Stimulated activated CD8-positive, alpha-beta memory T cell treated with anti-CD3 and anti-CD28 coated beads, Interleukin-2, amount 100 ng/mL, for 48 hours (primary cell): ENCODE data around the gene C2CD3.
"Not testable (repeated sequence)": the region's sequence is repeated elsewhere in the genome, so short reads cannot be mapped to it uniquely, and the experiment has no call there.

Experiments used
- DNase-seq, 2 donors: peaks; one replicate each; pipeline ENCODE4 v3.0.0-alpha.2; 2020; ENCODE audit warnings: low read depth in 2 of 2

Gene C2CD3

GRCh38 chr11:74112877-74113276 lies 57.9 kb downstream of the C2CD3 start:
- no peak for DNase-seq

- DNase-seq = no peak
Measured at GRCh38 chr11:74106124-74106523, 64.7 kb downstream of the C2CD3 start.

GRCh38 chr11:74102321-74102720 lies 68.5 kb downstream of the C2CD3 start:
- no peak for DNase-seq

GRCh38 chr11:74100735-74101134 lies 70.1 kb downstream of the C2CD3 start:
- no peak for DNase-seq

GRCh38 chr11:74100231-74100630 lies 70.6 kb downstream of the C2CD3 start:
- no peak for DNase-seq

- DNase-seq = no peak
Measured at GRCh38 chr11:74097686-74098237, 73.0 kb downstream of the C2CD3 start.

GRCh38 chr11:74094393-74094792 lies 76.4 kb downstream of the C2CD3 start:
- DNase-seq = no peak

GRCh38 chr11:74092425-74092824 lies 78.4 kb downstream of the C2CD3 start:
- no peak for DNase-seq

GRCh38 chr11:74091549-74091948 lies 79.3 kb downstream of the C2CD3 start:
- no peak for DNase-seq

GRCh38 chr11:74090701-74091100 lies 80.1 kb downstream of the C2CD3 start:
- no peak for DNase-seq

- DNase-seq = no peak
Measured at GRCh38 chr11:74086242-74086884, 84.4 kb downstream of the C2CD3 start.

- DNase-seq = no peak
Measured at GRCh38 chr11:74085542-74085892, 85.3 kb downstream of the C2CD3 start.

- no peak for DNase-seq
Measured at GRCh38 chr11:74084796-74085541, 85.8 kb downstream of the C2CD3 start.

GRCh38 chr11:74083927-74084326 lies 86.9 kb downstream of the C2CD3 start:
- DNase-seq = not testable (repeated sequence)

GRCh38 chr11:74081428-74081827 lies 89.4 kb downstream of the C2CD3 start:
- no peak for DNase-seq

- no peak for DNase-seq
Measured at GRCh38 chr11:74077193-74077592, 93.6 kb downstream of the C2CD3 start.

- DNase-seq = no peak
Measured at GRCh38 chr11:74072721-74073120, 98.1 kb downstream of the C2CD3 start.

GRCh38 chr11:74072286-74072685 lies 98.5 kb downstream of the C2CD3 start:
- no peak for DNase-seq

- no peak for DNase-seq
Measured at GRCh38 chr11:74070723-74071492, 99.9 kb downstream of the C2CD3 start.

- no peak for DNase-seq
Measured at GRCh38 chr11:74069146-74070046, 101.4 kb downstream of the C2CD3 start.

- DNase-seq = not testable (repeated sequence)
Measured at GRCh38 chr11:74066663-74067062, 104.1 kb downstream of the C2CD3 start.
